B cell (primary cell): Measurements from ENCODE around the gene DDHD1. TPM values are rescaled to one million over a fixed set of nuclear protein-coding genes. Genes with fewer than 3 reads are reported as not detected.

Experiments used
- ATAC-seq: fragments of 200-7000 bp; cut with Tn5 transposase; one replicate; pipeline ENCODE4 v1.10.0; 2021; ENCODE audit warnings: low read depth, mild to moderate bottlenecking, moderate number of reproducible peaks, moderate library complexity
- CTCF ChIA-PET: fragments of 350-600 bp; sonication (Branson Sonifier 250); formaldehyde crosslinking; loops from one replicate; lab custom pipeline; 2021; ENCODE audit warnings: antibody characterized with exemption, inconsistent platforms; lab: Charles Lee
- POLR2A ChIA-PET: fragments of 350-600 bp; sonication (Branson Sonifier 250); formaldehyde crosslinking; loops from one replicate; lab custom pipeline; 2021; ENCODE audit warnings: antibody characterized with exemption; lab: Charles Lee
- DNase-seq: peaks from one replicate; pipeline ENCODE4 v3.0.0; 2013
- H2AFZ ChIP-seq: 2 replicates; pipeline ENCODE4 v1.6.1; 2012; ENCODE audit warnings: mild to moderate bottlenecking, low read depth, low read length; ENCODE audit not compliant: insufficient read depth, poor library complexity, severe bottlenecking
- H3K27ac ChIP-seq, 2 donors: 1 replicate in 1 of 2; 2 replicates in 1 of 2; pipeline ENCODE4 v1.5.1; 2012 to 2013; ENCODE audit warnings: low read length in 2 of 2, mild to moderate bottlenecking in 2 of 2, moderate library complexity in 1 of 2
- H3K27me3 ChIP-seq, 4 experiments: fragments of 200-600 bp in 1 of 4; sonication (generic) in 1 of 4; replicated peaks in 1 of 4; 1 replicate in 2 of 4; 2 replicates in 2 of 4; pipeline versions ENCODE4 v1.6.1 to v1.7.0; 2013 to 2016; ENCODE audit warnings: low read length in 3 of 4, mild to moderate bottlenecking in 2 of 4, mixed read lengths in 1 of 4, moderate library complexity in 1 of 4; ENCODE audit not compliant: insufficient read depth in 4 of 4, control insufficient read depth in 3 of 4; ENCODE audit errors: control extremely low read depth in 1 of 4
- H3K36me3 ChIP-seq, 2 experiments: replicated peaks in 1 of 2; 1 replicate in 1 of 2; 2 replicates in 1 of 2; pipeline versions ENCODE4 v1.6.1 to v1.7.1; 2013; ENCODE audit warnings: low read length in 1 of 2; ENCODE audit not compliant: insufficient read depth in 2 of 2, control insufficient read depth in 1 of 2; ENCODE audit errors: control extremely low read depth in 1 of 2, extremely low read depth in 1 of 2
- H3K4me1 ChIP-seq, 2 donors: fragments of 200-600 bp in 1 of 2; sonication (generic) in 1 of 2; 1 replicate in 1 of 2; 2 replicates in 1 of 2; pipeline versions ENCODE4 v1.5.1 to v1.6.1; 2013 to 2017; ENCODE audit warnings: low read length in 2 of 2; ENCODE audit not compliant: control insufficient read depth in 2 of 2, insufficient read depth in 2 of 2
- H3K4me2 ChIP-seq: replicated peaks from 2 replicates; pipeline ENCODE3; 2012; ENCODE audit warnings: mild to moderate bottlenecking, low read depth, low read length; ENCODE audit not compliant: poor library complexity, severe bottlenecking
- H3K4me3 ChIP-seq, 5 experiments: fragments of 200-600 bp in 1 of 5; sonication (generic) in 1 of 5; 1 replicate in 3 of 5; 2 replicates in 2 of 5; pipeline versions ENCODE4 v1.5.1 to v1.7.0; 2011 to 2016; ENCODE audit warnings: low read length in 4 of 5, mild to moderate bottlenecking in 4 of 5, low read depth in 2 of 5, control low read depth in 1 of 5, moderate library complexity in 1 of 5; ENCODE audit not compliant: insufficient read depth in 1 of 5; ENCODE audit errors: control extremely low read depth in 1 of 5, extremely low read depth in 1 of 5
- H3K79me2 ChIP-seq: fragments of 200-600 bp; sonication (generic); one replicate; pipeline ENCODE4 v1.6.0; 2016; ENCODE audit warnings: low read length; ENCODE audit not compliant: control insufficient read depth, insufficient read depth
- H3K9ac ChIP-seq: fragments of 200-600 bp; sonication (generic); 2 replicates; pipeline ENCODE4 v1.6.1; 2017; ENCODE audit warnings: mild to moderate bottlenecking, low read length, moderate library complexity
- H3K9me3 ChIP-seq, 3 donors: one replicate each; pipeline versions ENCODE4 v1.6.1 to v1.7.1; 2013; ENCODE audit warnings: low read length in 2 of 3; ENCODE audit not compliant: control insufficient read depth in 2 of 3, insufficient read depth in 1 of 3; ENCODE audit errors: control extremely low read depth in 1 of 3
- H4K20me1 ChIP-seq: 2 replicates; pipeline ENCODE4 v1.6.0; 2012; ENCODE audit warnings: mild to moderate bottlenecking, low read length; ENCODE audit not compliant: insufficient read depth, control insufficient read depth, poor library complexity, severe bottlenecking
- H3K27ac Mint-ChIP-seq: one replicate; pipeline ENCODE4 v1.8.0; 2021; ENCODE audit warnings: mixed read lengths
- H3K27me3 Mint-ChIP-seq: one replicate; pipeline ENCODE4 v1.8.0; 2021; ENCODE audit warnings: mixed read lengths
- H3K4me1 Mint-ChIP-seq: one replicate; pipeline ENCODE4 v1.8.0; 2021; ENCODE audit warnings: mixed read lengths
- H3K4me3 Mint-ChIP-seq: one replicate; pipeline ENCODE4 v1.8.0; 2021; ENCODE audit warnings: mixed read lengths
- H3K9me3 Mint-ChIP-seq: one replicate; pipeline ENCODE4 v1.8.0; 2022; ENCODE audit warnings: mixed read lengths; ENCODE audit not compliant: insufficient read depth
- EZH2 ChIP-seq: IDR thresholded peaks from 2 replicates; pipeline ENCODE4 v1.6.1; 2012; ENCODE audit warnings: borderline replicate concordance, low read depth, mild to moderate bottlenecking, moderate library complexity, low read length; ENCODE audit not compliant: insufficient read depth, poor library complexity, severe bottlenecking
- WGBS: methylation state at CpG from one replicate; pipeline ENCODE4 v1.1.5; 2013; ENCODE audit warnings: missing lambda C conversion rate; ENCODE audit not compliant: insufficient coverage; 5-methylcytosine and 5-hydroxymethylcytosine counted together
- intact Hi-C: fragments of 100-400 bp; cut with micrococcal nuclease; formaldehyde crosslinking; loops from one replicate; pipeline ENCODE4 v1.10.0; 2022
- polyA plus RNA-seq: library from polyadenylated mRNA; depleted of rRNA; stranded (reverse); fragments of >200 nt; gene quantifications from 2 replicates; pipeline ENCODE4 v1.2.3, GENCODE V29; 2012
- total RNA-seq, 2 donors: library from RNA; stranded (reverse); fragments of 120-200 nt in 1 of 2; gene quantifications; 1 replicate in 1 of 2; 2 replicates in 1 of 2; pipeline versions ENCODE4 v1.2.3 to v1.2.4, GENCODE V29; 2013 to 2022
- TF ChIP-seq, protein P1 (sequence below): fragments of 200-600 bp; IDR thresholded peaks from one replicate; pipeline ENCODE4 v1.8.0; 2022; ENCODE audit warnings: antibody characterized with exemption, mild to moderate bottlenecking

Gene DDHD1
- total and polyA plus RNA-seq, 2 donors (not counting 1 experiment from before 2014, with no cell fraction given): 7.1 to 75.4 TPM

DNA sequence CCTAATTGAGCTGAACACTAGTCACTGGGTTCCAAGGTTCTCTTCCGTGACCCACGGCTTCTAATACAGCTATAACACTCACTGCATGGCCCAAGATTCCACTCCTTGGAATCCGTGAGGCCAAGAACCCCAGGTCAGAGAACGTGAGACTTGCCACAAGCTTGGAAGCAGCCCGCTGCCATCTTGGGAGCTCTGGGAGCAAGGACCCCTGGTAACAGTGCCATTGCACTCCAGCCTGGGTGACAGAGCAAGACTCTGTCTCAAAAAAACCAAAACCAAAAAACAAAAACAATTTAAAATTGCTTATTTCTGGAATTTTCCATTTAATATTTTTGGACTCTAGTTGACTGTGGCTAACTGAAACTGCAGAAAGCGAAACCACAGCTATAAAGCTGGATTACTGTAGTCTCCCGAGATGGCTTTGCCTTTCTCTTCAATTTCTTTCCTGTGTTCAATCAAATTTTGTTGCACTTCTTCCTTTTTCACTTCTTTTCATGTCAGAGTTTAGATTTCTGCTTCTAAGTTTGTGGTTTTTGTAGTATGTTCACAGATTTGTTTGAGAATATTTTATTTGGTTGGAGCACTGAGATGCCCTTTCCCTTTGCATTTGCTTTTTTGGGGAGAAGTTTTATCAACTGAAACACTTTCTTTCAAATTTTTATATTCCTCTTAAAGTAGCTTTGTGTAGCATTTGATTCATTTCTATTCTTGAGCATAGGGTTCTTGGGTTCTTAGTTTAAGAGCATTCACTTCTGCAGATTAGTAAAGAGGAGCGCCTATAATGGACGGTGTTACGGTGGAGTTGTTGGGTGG, 44.6 kb downstream of the DDHD1 start:
- H3K27ac ChIP-seq: peak overlapping the region; percentile 80 to 81
- intact Hi-C loops: loop anchor here (1.0 to 10.0 kb wide), 4 partner anchors 18 to 556 kb away; partner anchors contain the start of genes GPR137C and TXNDC16
- no peak for DNase-seq
- CTCF ChIA-PET: interaction anchor here (1.2 to 2.4 kb wide), 2 partner anchors 10 to 44 kb away, joined by 3 to 10 read pairs; partner anchors contain the start of gene DDHD1
- H3K27ac Mint-ChIP-seq: no peak overlapping the region
- 60% methylated on average over 5 of the region's 10 CpGs for WGBS
- H3K4me2 ChIP-seq: peak overlapping the region; percentile 78
- H3K4me3 ChIP-seq: peak overlapping the region; percentile 28 to 69 (median 61)
- H3K36me3 ChIP-seq: peaks cover 0 to 1% of the 10 kb centered on the region in 2 experiments
- TF ChIP-seq, protein P1, sequence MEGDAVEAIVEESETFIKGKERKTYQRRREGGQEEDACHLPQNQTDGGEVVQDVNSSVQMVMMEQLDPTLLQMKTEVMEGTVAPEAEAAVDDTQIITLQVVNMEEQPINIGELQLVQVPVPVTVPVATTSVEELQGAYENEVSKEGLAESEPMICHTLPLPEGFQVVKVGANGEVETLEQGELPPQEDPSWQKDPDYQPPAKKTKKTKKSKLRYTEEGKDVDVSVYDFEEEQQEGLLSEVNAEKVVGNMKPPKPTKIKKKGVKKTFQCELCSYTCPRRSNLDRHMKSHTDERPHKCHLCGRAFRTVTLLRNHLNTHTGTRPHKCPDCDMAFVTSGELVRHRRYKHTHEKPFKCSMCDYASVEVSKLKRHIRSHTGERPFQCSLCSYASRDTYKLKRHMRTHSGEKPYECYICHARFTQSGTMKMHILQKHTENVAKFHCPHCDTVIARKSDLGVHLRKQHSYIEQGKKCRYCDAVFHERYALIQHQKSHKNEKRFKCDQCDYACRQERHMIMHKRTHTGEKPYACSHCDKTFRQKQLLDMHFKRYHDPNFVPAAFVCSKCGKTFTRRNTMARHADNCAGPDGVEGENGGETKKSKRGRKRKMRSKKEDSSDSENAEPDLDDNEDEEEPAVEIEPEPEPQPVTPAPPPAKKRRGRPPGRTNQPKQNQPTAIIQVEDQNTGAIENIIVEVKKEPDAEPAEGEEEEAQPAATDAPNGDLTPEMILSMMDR: no peak
- no peak for TF ChIP-seq EZH2
- H3K9me3 Mint-ChIP-seq: no peaks in the 10 kb centered on the region
- peaks cover 15 to 26% of the 10 kb centered on the region in 2 donors for H3K4me1 ChIP-seq
- H3K27me3 ChIP-seq: no peaks in the 10 kb centered on the region
- peak; percentile 88 for ATAC-seq
- no peaks in the 10 kb centered on the region for H3K27me3 Mint-ChIP-seq
- H3K9me3 ChIP-seq: peaks cover 0 to 5% (median 1%) of the 10 kb centered on the region in 3 donors
- peaks cover 3% of the 10 kb centered on the region for H3K4me1 Mint-ChIP-seq
- no peaks in the 10 kb centered on the region for H4K20me1 ChIP-seq
- POLR2A ChIA-PET: interaction anchor here (0.8 to 0.9 kb wide), 2 partner anchors 18 to 42 kb away, joined by 3 read pairs; no protein-coding TSS in a partner anchor
- H3K9ac ChIP-seq: peak overlapping the region; percentile 63
- H2AFZ ChIP-seq: peak overlapping the region; percentile 68
- no peak overlapping the region for H3K4me3 Mint-ChIP-seq
- peaks cover 24% of the 10 kb centered on the region for H3K79me2 ChIP-seq
